PFSK-1 (cell line): ENCODE measurements around the gene IRX4.

Experiments
- FOXP2 ChIP-seq: optimal IDR thresholded peaks from 2 replicates; pipeline ENCODE3; 2011; ENCODE audit warnings: borderline replicate concordance, control low read depth, inconsistent platforms; ENCODE audit not compliant: insufficient read depth; ENCODE audit errors: extremely low read length, extremely low read depth
- POLR2AphosphoS5 ChIP-seq: IDR thresholded peaks from 2 replicates; pipeline ENCODE4 v1.6.1; 2012; ENCODE audit warnings: low read depth, mild to moderate bottlenecking, control low read depth, low read length, moderate library complexity
- SIN3A ChIP-seq: IDR thresholded peaks from 2 replicates; pipeline ENCODE4 v1.6.1; 2012; ENCODE audit warnings: mild to moderate bottlenecking, low read length, moderate library complexity, borderline replicate concordance; ENCODE audit not compliant: insufficient read depth
- TAF1 ChIP-seq: IDR thresholded peaks from 2 replicates; pipeline ENCODE4 v1.6.1; 2012; ENCODE audit warnings: low read length, control low read depth, borderline replicate concordance; ENCODE audit not compliant: insufficient read depth
- TF ChIP-seq, protein P1 (sequence below), 2 experiments: IDR thresholded peaks; 2 replicates each; pipeline versions ENCODE4 v1.6.1 to v1.8.0; 2011 to 2012; ENCODE audit warnings: low read depth in 2 of 2, low read length in 2 of 2, control low read depth in 1 of 2, inconsistent platforms in 1 of 2, mild to moderate bottlenecking in 1 of 2, moderate library complexity in 1 of 2; ENCODE audit not compliant: insufficient read depth in 1 of 2

IRX4 gene

DNA sequence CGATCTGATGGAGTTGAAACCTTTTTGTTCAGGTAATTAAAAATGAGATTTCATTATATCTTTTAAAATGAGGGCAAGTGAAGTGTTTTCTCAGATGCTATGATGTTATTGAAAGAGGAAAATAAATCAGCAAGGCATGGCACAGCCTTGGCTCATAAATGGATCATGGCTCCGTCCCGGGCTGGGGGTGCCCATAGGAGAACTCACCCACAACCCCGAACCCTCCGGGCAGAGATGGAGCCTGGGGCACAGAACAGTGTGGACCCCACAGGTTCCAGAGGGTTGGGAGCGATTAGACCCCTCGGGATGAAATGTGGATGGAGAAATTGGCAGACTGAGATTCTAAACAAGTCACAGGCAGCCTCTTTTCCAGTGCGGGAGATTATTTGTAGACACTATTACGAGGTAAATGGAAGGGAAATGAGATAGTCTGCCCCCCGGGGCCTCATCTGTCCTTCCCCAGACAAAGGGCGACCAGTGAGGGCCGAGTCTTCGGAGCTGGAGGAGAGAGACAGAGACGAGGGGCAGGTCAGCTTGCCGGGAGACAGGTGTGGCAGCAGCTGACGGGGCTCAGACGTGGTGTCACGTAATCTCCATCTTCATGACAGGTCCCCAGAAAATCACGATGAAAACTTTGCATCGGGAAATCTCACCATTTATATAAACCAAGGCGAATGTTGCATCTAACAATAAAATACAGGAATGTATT lies 47.9 kb downstream of the IRX4 start:
- TF ChIP-seq SIN3A = no peak
- no peak for TF ChIP-seq TAF1
- no peak for TF ChIP-seq FOXP2
- no peak for TF ChIP-seq POLR2AphosphoS5
- TF ChIP-seq, protein P1, sequence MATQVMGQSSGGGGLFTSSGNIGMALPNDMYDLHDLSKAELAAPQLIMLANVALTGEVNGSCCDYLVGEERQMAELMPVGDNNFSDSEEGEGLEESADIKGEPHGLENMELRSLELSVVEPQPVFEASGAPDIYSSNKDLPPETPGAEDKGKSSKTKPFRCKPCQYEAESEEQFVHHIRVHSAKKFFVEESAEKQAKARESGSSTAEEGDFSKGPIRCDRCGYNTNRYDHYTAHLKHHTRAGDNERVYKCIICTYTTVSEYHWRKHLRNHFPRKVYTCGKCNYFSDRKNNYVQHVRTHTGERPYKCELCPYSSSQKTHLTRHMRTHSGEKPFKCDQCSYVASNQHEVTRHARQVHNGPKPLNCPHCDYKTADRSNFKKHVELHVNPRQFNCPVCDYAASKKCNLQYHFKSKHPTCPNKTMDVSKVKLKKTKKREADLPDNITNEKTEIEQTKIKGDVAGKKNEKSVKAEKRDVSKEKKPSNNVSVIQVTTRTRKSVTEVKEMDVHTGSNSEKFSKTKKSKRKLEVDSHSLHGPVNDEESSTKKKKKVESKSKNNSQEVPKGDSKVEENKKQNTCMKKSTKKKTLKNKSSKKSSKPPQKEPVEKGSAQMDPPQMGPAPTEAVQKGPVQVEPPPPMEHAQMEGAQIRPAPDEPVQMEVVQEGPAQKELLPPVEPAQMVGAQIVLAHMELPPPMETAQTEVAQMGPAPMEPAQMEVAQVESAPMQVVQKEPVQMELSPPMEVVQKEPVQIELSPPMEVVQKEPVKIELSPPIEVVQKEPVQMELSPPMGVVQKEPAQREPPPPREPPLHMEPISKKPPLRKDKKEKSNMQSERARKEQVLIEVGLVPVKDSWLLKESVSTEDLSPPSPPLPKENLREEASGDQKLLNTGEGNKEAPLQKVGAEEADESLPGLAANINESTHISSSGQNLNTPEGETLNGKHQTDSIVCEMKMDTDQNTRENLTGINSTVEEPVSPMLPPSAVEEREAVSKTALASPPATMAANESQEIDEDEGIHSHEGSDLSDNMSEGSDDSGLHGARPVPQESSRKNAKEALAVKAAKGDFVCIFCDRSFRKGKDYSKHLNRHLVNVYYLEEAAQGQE (IDR thresholded peaks at IDR 0.05; ENCODE audit: insufficient read depth in 1 of 2, low read depth in 2 of 2, low read length in 2 of 2) = no peak

DNA sequence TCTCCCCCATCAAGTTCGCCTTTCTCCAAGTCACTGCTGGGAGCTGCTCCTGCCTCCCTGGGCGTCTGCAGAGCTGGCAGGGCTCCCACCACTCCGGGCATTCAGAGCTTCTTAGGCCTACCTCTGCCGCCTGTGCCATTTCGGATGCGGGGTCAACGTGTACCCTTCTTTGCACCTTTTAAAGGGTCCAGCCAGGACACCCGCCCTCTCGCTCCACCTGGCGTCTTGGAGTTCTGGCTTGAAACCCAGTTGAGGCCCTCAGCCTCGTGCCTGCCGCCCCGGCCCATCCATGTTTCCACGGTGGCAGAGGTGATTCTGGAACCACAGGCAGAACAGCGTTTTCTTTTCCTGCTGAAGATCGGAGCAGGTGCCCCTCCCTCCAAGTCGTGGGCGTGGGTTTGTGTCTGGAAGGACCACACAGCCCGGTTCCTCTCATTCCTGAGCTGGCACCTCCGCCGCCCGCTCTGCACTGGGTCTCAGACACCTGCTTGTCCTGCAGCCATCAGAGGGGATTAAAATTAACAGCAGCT lies 48.6 kb downstream of the IRX4 start:
- TF ChIP-seq FOXP2 = no peak
- TF ChIP-seq, protein P1 (IDR thresholded peaks at IDR 0.05; ENCODE audit: insufficient read depth in 1 of 2, low read depth in 2 of 2, low read length in 2 of 2) = no peak
- no peak for TF ChIP-seq POLR2AphosphoS5
- no peak for TF ChIP-seq SIN3A
- TF ChIP-seq TAF1 = no peak

GRCh38 chr5:1833264-1834021 lies 49.3 kb downstream of the IRX4 start:
- TF ChIP-seq TAF1 = no peak
- no peak for TF ChIP-seq SIN3A
- TF ChIP-seq, protein P1 (IDR thresholded peaks at IDR 0.05; ENCODE audit: insufficient read depth in 1 of 2, low read depth in 2 of 2, low read length in 2 of 2) = no peak
- TF ChIP-seq POLR2AphosphoS5 = no peak
- TF ChIP-seq FOXP2 = no peak

DNA sequence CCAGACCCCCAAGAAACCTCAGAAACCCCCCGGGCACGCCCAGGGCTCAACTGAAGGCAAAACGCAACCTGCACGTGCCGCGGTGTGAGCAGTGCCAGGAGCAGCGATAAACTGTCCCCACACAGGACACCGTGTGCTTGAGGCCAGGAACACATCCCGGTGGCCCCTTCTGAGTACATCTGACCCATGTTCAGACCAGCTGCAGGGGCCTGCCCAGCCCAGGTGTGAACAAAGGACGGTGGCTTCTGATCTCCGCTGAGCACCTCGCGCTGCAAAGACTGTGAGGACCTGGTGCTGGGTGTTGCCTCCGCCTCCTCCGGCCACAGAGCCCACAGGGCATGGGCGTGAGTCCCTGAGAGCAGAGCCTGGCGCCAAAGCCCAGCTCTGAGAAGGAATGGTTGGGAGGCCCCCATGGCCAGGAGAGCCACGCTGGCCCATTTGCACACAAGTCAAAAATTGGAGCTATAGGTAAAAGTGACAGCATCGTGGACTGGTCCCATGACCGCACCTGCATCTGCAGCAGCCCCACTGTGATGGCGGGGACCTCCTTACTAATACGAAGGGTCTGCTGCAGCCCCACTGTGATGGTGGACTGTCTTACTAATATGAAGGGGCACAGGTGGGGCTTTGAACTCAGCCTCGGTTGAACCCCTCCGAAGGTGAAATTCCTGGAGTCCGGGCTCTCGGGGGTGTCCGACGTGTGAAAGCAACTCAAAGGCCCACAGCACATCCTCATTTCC lies 50.0 kb downstream of the IRX4 start:
- TF ChIP-seq, protein P1 (IDR thresholded peaks at IDR 0.05; ENCODE audit: insufficient read depth in 1 of 2, low read depth in 2 of 2, low read length in 2 of 2) = no peak
- TF ChIP-seq SIN3A (no peak), FOXP2 (no peak), POLR2AphosphoS5 (no peak), TAF1 (no peak)
